Dendritic cell treated with granulocyte-macrophage colony-stimulating factor and Interleukin-4, amounts not matched to agents 40 ng/mL and 50 ng/mL, for 4 days (primary cell): ENCODE data around the gene POLR1H.

Experiments
- H3K27ac Mint-ChIP-seq: one replicate; pipeline ENCODE4 v1.8.0; 2022; ENCODE audit warnings: mild to moderate bottlenecking, mixed read lengths
- H3K27me3 Mint-ChIP-seq: one replicate; pipeline ENCODE4 v1.8.0; 2022; ENCODE audit warnings: mild to moderate bottlenecking, mixed read lengths
- H3K36me3 Mint-ChIP-seq: one replicate; pipeline ENCODE4 v1.8.0; 2022; ENCODE audit warnings: low read depth, mixed read lengths
- H3K4me1 Mint-ChIP-seq: one replicate; pipeline ENCODE4 v1.8.0; 2022; ENCODE audit warnings: low read depth, mixed read lengths
- H3K4me3 Mint-ChIP-seq: one replicate; pipeline ENCODE4 v1.8.0; 2022; ENCODE audit warnings: mild to moderate bottlenecking, moderate library complexity, mixed read lengths
- H3K9me3 Mint-ChIP-seq: one replicate; pipeline ENCODE4 v1.8.0; 2022; ENCODE audit warnings: mixed read lengths
- intact Hi-C: fragments of 100-400 bp; cut with micrococcal nuclease; formaldehyde crosslinking; loops from one replicate; pipeline ENCODE4 v1.15.0; 2022

Gene POLR1H

GRCh38 chr6:30042476-30042875 is 18.6 kb upstream of the POLR1H start:
- Mint-ChIP-seq H3K9me3 (no peaks in the 10 kb centered on the region), H3K36me3 (no peaks in the 10 kb centered on the region), H3K27me3 (no peaks in the 10 kb centered on the region), H3K27ac (no peak overlapping the region), H3K4me1 (peaks cover 21% of the 10 kb centered on the region), H3K4me3 (no peak overlapping the region)
- intact Hi-C loops = no loop called here

- Mint-ChIP-seq H3K27ac (no peak overlapping the region), H3K36me3 (no peaks in the 10 kb centered on the region), H3K27me3 (no peaks in the 10 kb centered on the region), H3K9me3 (no peaks in the 10 kb centered on the region), H3K4me1 (peaks cover 22% of the 10 kb centered on the region), H3K4me3 (no peak overlapping the region)
- intact Hi-C loops = no loop called here
These were observed 18.2 kb upstream of the POLR1H start for GRCh38 chr6:30042914-30043313.

- intact Hi-C loops = no loop called here
- no peaks in the 10 kb centered on the region for H3K27me3 Mint-ChIP-seq
- H3K9me3 Mint-ChIP-seq = no peaks in the 10 kb centered on the region
- H3K36me3 Mint-ChIP-seq = no peaks in the 10 kb centered on the region
- H3K4me3 Mint-ChIP-seq = no peak overlapping the region
- peaks cover 22% of the 10 kb centered on the region for H3K4me1 Mint-ChIP-seq
- no peak overlapping the region for H3K27ac Mint-ChIP-seq
These were observed 17.3 kb upstream of the POLR1H start for GRCh38 chr6:30043744-30044143.

- intact Hi-C loops = no loop called here
- H3K4me1 Mint-ChIP-seq = peaks cover 22% of the 10 kb centered on the region
- H3K27me3 Mint-ChIP-seq = no peaks in the 10 kb centered on the region
- H3K4me3 Mint-ChIP-seq = no peak overlapping the region
- H3K27ac Mint-ChIP-seq = no peak overlapping the region
- no peaks in the 10 kb centered on the region for H3K9me3 Mint-ChIP-seq
- H3K36me3 Mint-ChIP-seq = no peaks in the 10 kb centered on the region
These were observed 16.4 kb upstream of the POLR1H start for GRCh38 chr6:30044630-30045029.

- H3K4me1 Mint-ChIP-seq = peaks cover 21% of the 10 kb centered on the region
- H3K27me3 Mint-ChIP-seq = no peaks in the 10 kb centered on the region
- H3K4me3 Mint-ChIP-seq = no peak overlapping the region
- intact Hi-C loops = no loop called here
- no peak overlapping the region for H3K27ac Mint-ChIP-seq
- H3K36me3 Mint-ChIP-seq = no peaks in the 10 kb centered on the region
- no peaks in the 10 kb centered on the region for H3K9me3 Mint-ChIP-seq
These were observed 13.8 kb upstream of the POLR1H start for GRCh38 chr6:30047220-30047619.

GRCh38 chr6:30053682-30054081 is 7.4 kb upstream of the POLR1H start:
- Mint-ChIP-seq H3K4me1 (no peaks in the 10 kb centered on the region), H3K9me3 (no peaks in the 10 kb centered on the region), H3K27ac (no peak overlapping the region), H3K4me3 (no peak overlapping the region), H3K27me3 (no peaks in the 10 kb centered on the region), H3K36me3 (peaks cover 22% of the 10 kb centered on the region)
- intact Hi-C loops = no loop called here

- Mint-ChIP-seq H3K4me3 (no peak overlapping the region), H3K36me3 (peaks cover 22% of the 10 kb centered on the region), H3K27me3 (no peaks in the 10 kb centered on the region), H3K27ac (no peak overlapping the region), H3K9me3 (no peaks in the 10 kb centered on the region), H3K4me1 (peaks cover 2% of the 10 kb centered on the region)
- intact Hi-C loops = no loop called here
These were observed 5.6 kb upstream of the POLR1H start for GRCh38 chr6:30055513-30055912.

- no peaks in the 10 kb centered on the region for H3K9me3 Mint-ChIP-seq
- intact Hi-C loops = loop anchor here (2.0 to 10.0 kb wide), 2 partner anchors 42 to 116 kb away; partner anchors contain the start of gene HLA-A
- peak overlapping the region; percentile 97 for H3K4me3 Mint-ChIP-seq
- H3K27ac Mint-ChIP-seq = peak overlapping the region; percentile 97
- peaks cover 26% of the 10 kb centered on the region for H3K4me1 Mint-ChIP-seq
- peaks cover 40% of the 10 kb centered on the region for H3K36me3 Mint-ChIP-seq
- no peaks in the 10 kb centered on the region for H3K27me3 Mint-ChIP-seq
These were observed 416 bp upstream of the POLR1H start for GRCh38 chr6:30060606-30061091.

GRCh38 chr6:30061858-30062458 is 893 bp downstream of the POLR1H start:
- Mint-ChIP-seq H3K4me1 (peaks cover 35% of the 10 kb centered on the region), H3K9me3 (no peaks in the 10 kb centered on the region), H3K27ac (peak overlapping the region; percentile 97), H3K27me3 (no peaks in the 10 kb centered on the region), H3K4me3 (peak overlapping the region; percentile 97), H3K36me3 (peaks cover 31% of the 10 kb centered on the region)
- intact Hi-C loops = loop anchor here (2.0 to 10.0 kb wide), 2 partner anchors 41 to 117 kb away; partner anchors contain the start of gene HLA-A

GRCh38 chr6:30062471-30063178 is 1.6 kb downstream of the POLR1H start:
- Mint-ChIP-seq H3K4me1 (peaks cover 39% of the 10 kb centered on the region), H3K36me3 (peaks cover 31% of the 10 kb centered on the region), H3K9me3 (no peaks in the 10 kb centered on the region), H3K27ac (no peak overlapping the region), H3K27me3 (no peaks in the 10 kb centered on the region), H3K4me3 (no peak overlapping the region)
- intact Hi-C loops = loop anchor here (10.0 kb wide), 1 partner anchor 118 kb away; the partner anchor contains the start of gene HLA-A

GRCh38 chr6:30063315-30063714 is 2.2 kb downstream of the POLR1H start:
- H3K4me3 Mint-ChIP-seq = no peak overlapping the region
- no peaks in the 10 kb centered on the region for H3K9me3 Mint-ChIP-seq
- H3K36me3 Mint-ChIP-seq = peaks cover 34% of the 10 kb centered on the region
- peaks cover 46% of the 10 kb centered on the region for H3K4me1 Mint-ChIP-seq
- peaks cover 3% of the 10 kb centered on the region for H3K27me3 Mint-ChIP-seq
- H3K27ac Mint-ChIP-seq = no peak overlapping the region
- intact Hi-C loops = loop anchor here (10.0 kb wide), 1 partner anchor 119 kb away; the partner anchor contains the start of gene HLA-A

- H3K36me3 Mint-ChIP-seq = peaks cover 61% of the 10 kb centered on the region
- H3K4me3 Mint-ChIP-seq = peak overlapping the region; percentile 88
- peaks cover 18% of the 10 kb centered on the region for H3K27me3 Mint-ChIP-seq
- intact Hi-C loops = loop anchor here (2.0 to 10.0 kb wide), 2 partner anchors 121 to 147 kb away; partner anchors contain the start of genes HLA-A and TRIM26
- peak overlapping the region; percentile 96 for H3K27ac Mint-ChIP-seq
- no peaks in the 10 kb centered on the region for H3K9me3 Mint-ChIP-seq
- peaks cover 68% of the 10 kb centered on the region for H3K4me1 Mint-ChIP-seq
These were observed 5.0 kb downstream of the POLR1H start for GRCh38 chr6:30066082-30066481.

- peaks cover 69% of the 10 kb centered on the region for H3K4me1 Mint-ChIP-seq
- intact Hi-C loops = loop anchor here (2.0 to 10.0 kb wide), 2 partner anchors 122 to 146 kb away; partner anchors contain the start of genes HLA-A and TRIM26
These were observed 5.8 kb downstream of the POLR1H start, which contains the start of gene PPP1R11 for GRCh38 chr6:30066577-30067459. Gene PPP1R11, plus strand, starts transcription at chr6:30067198. Its CDS starts 213 bp downstream, at chr6:30067411.

More at GRCh38 chr6:30066577-30067459, 5.8 kb downstream of the POLR1H start, which contains the start of gene PPP1R11:
- H3K27me3 Mint-ChIP-seq = peaks cover 24% of the 10 kb centered on the region
- H3K4me3 Mint-ChIP-seq = peak within 1 kb of the TSS; percentile 88
- H3K36me3 Mint-ChIP-seq = peaks cover 54% of the 10 kb centered on the region
- no peaks in the 10 kb centered on the region for H3K9me3 Mint-ChIP-seq
- H3K27ac Mint-ChIP-seq = peak within 1 kb of the TSS; percentile 96
